ACC112 (cell line): ENCODE results near the gene ALPP.

Experiments used
- H2AFZ ChIP-seq: fragments of 200-600 bp; sonication (generic); one replicate; pipeline ENCODE4 v1.6.0; 2017; ENCODE audit warnings: antibody characterized with exemption, low read length; ENCODE audit not compliant: unreplicated experiment
- H3K27ac ChIP-seq: fragments of 200-600 bp; sonication (generic); 2 replicates; pipeline ENCODE4 v1.5.1; 2014; ENCODE audit warnings: low read depth, mild to moderate bottlenecking, antibody characterized with exemption, low read length, moderate library complexity
- H3K27me3 ChIP-seq: fragments of 200-600 bp; sonication (generic); 2 replicates; pipeline ENCODE4 v1.6.1; 2014; ENCODE audit warnings: mild to moderate bottlenecking, antibody characterized with exemption, low read length, moderate library complexity, mixed read lengths; ENCODE audit not compliant: insufficient read depth
- H3K36me3 ChIP-seq: fragments of 200-600 bp; sonication (generic); 2 replicates; pipeline ENCODE4 v1.6.1; 2016; ENCODE audit warnings: mild to moderate bottlenecking, antibody characterized with exemption, low read length, moderate library complexity, mixed read lengths; ENCODE audit not compliant: insufficient read depth
- H3K4me1 ChIP-seq: fragments of 200-600 bp; sonication (generic); one replicate; pipeline ENCODE4 v1.6.1; 2016; ENCODE audit warnings: low read length, mixed read lengths; ENCODE audit not compliant: insufficient read depth, unreplicated experiment, control insufficient read depth
- H3K4me3 ChIP-seq: fragments of 200-600 bp; sonication (generic); 2 replicates; pipeline ENCODE4 v1.5.1; 2014; ENCODE audit warnings: mild to moderate bottlenecking, low read depth, low read length
- H3K79me2 ChIP-seq: fragments of 200-600 bp; sonication (generic); one replicate; pipeline ENCODE4 v1.6.0; 2016; ENCODE audit warnings: low read length; ENCODE audit not compliant: control insufficient read depth, unreplicated experiment, insufficient read depth

The ALPP gene

DNA sequence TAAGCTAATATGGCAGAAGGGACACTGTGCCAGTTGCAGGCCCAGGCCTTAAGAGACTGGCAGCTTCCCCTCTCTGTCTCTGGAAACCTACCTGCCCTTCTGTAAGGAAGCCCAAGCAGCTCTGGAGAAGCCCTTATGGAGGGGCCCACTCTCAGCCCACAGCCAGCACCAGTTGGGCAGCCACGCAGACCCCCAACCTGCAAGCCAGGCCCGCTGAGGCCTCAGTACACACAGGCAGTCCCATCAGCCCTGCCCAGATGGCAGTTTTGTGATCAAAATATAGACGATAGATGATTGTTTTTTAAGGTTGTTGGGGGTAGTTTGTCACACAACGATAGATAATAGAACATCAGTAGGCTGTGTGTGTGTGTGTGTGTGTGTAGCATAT lies 36.8 kb upstream of the ALPP start:
- Histone ChIP-seq H2AFZ (no peak overlapping the region), H3K79me2 (no peaks in the 10 kb centered on the region)

GRCh38 chr2:232342635-232343565 lies 35.7 kb upstream of the ALPP start:
- Histone ChIP-seq H3K4me1 (no peaks in the 10 kb centered on the region), H3K4me3 (no peak overlapping the region), H3K27ac (no peak overlapping the region), H3K27me3 (peaks cover 12% of the 10 kb centered on the region), H3K36me3 (no peaks in the 10 kb centered on the region), H3K79me2 (no peaks in the 10 kb centered on the region), H2AFZ (no peak overlapping the region)

More for the DNA sequence above, 36.8 kb upstream of the ALPP start:
- no peaks in the 10 kb centered on the region for H3K4me1 ChIP-seq
- H3K4me3 ChIP-seq = no peak overlapping the region
- peaks cover under 1% of the 10 kb centered on the region; the same call in 1 of the 2 replicates for H3K27me3 ChIP-seq
- H3K36me3 ChIP-seq = no peaks in the 10 kb centered on the region
- no peak overlapping the region for H3K27ac ChIP-seq

DNA sequence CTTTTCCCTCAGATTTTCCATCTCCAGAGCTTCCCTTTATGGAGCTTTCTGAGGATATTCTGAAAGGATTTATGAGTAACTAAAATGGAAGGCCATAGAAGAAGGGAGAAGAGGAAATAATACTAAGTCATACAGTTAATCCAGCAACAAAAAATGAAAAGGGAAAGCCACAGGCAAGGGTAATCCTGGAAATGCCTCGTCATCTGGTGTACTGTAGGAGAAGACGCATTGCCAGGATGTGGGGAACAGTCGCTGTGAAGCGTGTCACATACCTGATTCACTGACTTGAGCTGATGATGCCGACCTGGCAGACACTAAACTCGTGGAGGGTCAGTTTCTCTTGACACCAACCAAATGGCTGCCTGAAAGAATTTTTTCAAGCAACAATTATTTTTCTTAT lies 34.7 kb upstream of the ALPP start:
- peaks cover 21% of the 10 kb centered on the region for H3K27me3 ChIP-seq
- H3K36me3 ChIP-seq = no peaks in the 10 kb centered on the region
- H3K79me2 ChIP-seq = no peaks in the 10 kb centered on the region
- no peak overlapping the region for H2AFZ ChIP-seq
- H3K4me3 ChIP-seq = no peak overlapping the region
- no peak overlapping the region for H3K27ac ChIP-seq
- no peaks in the 10 kb centered on the region for H3K4me1 ChIP-seq

- H3K79me2 ChIP-seq = no peaks in the 10 kb centered on the region
- H2AFZ ChIP-seq = no peak overlapping the region
- H3K27me3 ChIP-seq = peaks cover 34% of the 10 kb centered on the region
- H3K27ac ChIP-seq = no peak overlapping the region
- H3K36me3 ChIP-seq = no peaks in the 10 kb centered on the region
- H3K4me3 ChIP-seq = no peak overlapping the region
- no peaks in the 10 kb centered on the region for H3K4me1 ChIP-seq
Observed at GRCh38 chr2:232345251-232345650, 33.3 kb upstream of the ALPP start.

- H3K79me2 ChIP-seq = no peaks in the 10 kb centered on the region
- no peak overlapping the region for H3K27ac ChIP-seq
- no peaks in the 10 kb centered on the region for H3K4me1 ChIP-seq
- H3K36me3 ChIP-seq = no peaks in the 10 kb centered on the region
- H3K27me3 ChIP-seq = peaks cover 55% of the 10 kb centered on the region
- H3K4me3 ChIP-seq = no peak overlapping the region
- H2AFZ ChIP-seq = no peak overlapping the region
Observed at GRCh38 chr2:232347369-232347768, 31.2 kb upstream of the ALPP start.

DNA sequence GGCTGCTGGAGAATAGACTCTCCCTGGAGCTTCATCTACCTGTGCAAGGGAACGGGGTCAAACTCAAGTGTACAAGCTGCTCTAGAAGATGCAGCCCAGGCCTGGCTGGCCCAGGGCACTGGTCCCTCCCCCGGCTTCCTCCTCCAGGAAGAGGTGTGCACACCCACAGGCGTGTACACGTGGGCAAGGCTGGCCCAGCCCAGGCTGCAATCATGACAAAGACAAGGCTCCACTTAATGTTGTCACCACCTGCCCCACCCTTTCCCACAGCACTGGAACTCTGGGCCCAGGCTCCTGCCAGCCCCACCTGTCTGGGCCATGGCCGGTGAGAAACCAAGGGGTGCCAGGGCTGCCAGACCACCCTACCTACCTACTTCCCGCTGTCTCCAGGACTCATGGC lies 29.6 kb upstream of the ALPP start:
- Histone ChIP-seq H3K27ac (no peak overlapping the region), H2AFZ (no peak overlapping the region), H3K79me2 (no peaks in the 10 kb centered on the region), H3K36me3 (no peaks in the 10 kb centered on the region), H3K4me1 (no peaks in the 10 kb centered on the region), H3K4me3 (no peak overlapping the region), H3K27me3 (peaks cover 71% of the 10 kb centered on the region)

GRCh38 chr2:232349546-232349945 lies 29.0 kb upstream of the ALPP start:
- Histone ChIP-seq H3K27me3 (peaks cover 71% of the 10 kb centered on the region), H3K79me2 (no peaks in the 10 kb centered on the region), H3K27ac (no peak overlapping the region), H3K4me1 (no peaks in the 10 kb centered on the region), H3K4me3 (no peak overlapping the region), H2AFZ (no peak overlapping the region), H3K36me3 (no peaks in the 10 kb centered on the region)

- H2AFZ ChIP-seq = no peak overlapping the region
- no peaks in the 10 kb centered on the region for H3K79me2 ChIP-seq
- no peak overlapping the region for H3K27ac ChIP-seq
- peaks cover 71% of the 10 kb centered on the region for H3K27me3 ChIP-seq
- no peak overlapping the region for H3K4me3 ChIP-seq
- no peaks in the 10 kb centered on the region for H3K36me3 ChIP-seq
- no peaks in the 10 kb centered on the region for H3K4me1 ChIP-seq
Observed at GRCh38 chr2:232349946-232350635, 28.5 kb upstream of the ALPP start.

- no peaks in the 10 kb centered on the region for H3K79me2 ChIP-seq
- H3K4me3 ChIP-seq = no peak overlapping the region
- H3K4me1 ChIP-seq = no peaks in the 10 kb centered on the region
- H3K27me3 ChIP-seq = peaks cover 71% of the 10 kb centered on the region
- no peak overlapping the region for H2AFZ ChIP-seq
- H3K36me3 ChIP-seq = no peaks in the 10 kb centered on the region
- H3K27ac ChIP-seq = no peak overlapping the region
Observed at GRCh38 chr2:232350804-232351685, 27.5 kb upstream of the ALPP start.

DNA sequence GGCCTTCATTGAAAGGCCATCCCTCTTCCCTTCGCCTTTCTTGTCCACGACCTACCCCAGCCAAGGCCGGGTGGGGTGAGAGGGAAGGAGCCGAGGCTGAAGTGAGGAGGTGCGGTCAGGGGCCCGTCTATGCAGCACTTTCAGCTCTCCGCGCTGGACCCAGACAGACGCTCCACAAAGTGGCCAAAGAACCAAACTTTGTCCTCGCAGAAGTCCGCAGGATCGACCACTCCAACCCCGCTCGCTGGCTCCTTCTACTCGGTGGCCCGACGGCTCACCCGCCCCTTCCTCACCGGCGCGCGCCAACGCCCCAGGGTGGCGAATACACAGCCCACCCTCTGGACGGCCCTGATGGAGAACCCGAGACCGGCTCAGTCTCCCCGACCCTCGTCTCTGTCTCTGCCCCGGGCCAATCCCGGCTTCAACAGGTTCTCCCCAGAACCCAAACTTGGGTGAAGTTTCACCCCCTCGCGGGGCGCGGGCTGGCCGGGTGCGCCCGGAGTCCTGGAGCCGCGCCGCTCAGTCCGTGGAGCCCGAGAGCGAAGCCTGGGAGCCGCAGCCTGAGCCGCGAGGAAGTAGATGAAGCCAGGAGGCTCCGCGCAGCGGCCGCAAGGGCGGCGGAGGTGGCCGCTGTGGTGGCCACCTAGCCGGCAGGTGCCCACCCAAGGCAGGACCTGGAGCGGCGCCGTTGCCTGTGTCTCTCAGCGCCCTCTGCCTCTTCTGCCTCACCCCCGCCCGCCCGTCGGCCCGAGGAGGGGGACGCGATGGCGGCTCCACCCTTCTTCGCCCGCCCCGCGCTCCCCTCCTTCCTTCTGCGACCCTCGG lies 26.7 kb upstream of the ALPP start:
- no peaks in the 10 kb centered on the region for H3K4me1 ChIP-seq
- H3K27ac ChIP-seq = no peak overlapping the region
- peaks cover 69% of the 10 kb centered on the region for H3K27me3 ChIP-seq
- H3K79me2 ChIP-seq = no peaks in the 10 kb centered on the region
- no peaks in the 10 kb centered on the region for H3K36me3 ChIP-seq
- no peak overlapping the region for H2AFZ ChIP-seq
- H3K4me3 ChIP-seq = no peak overlapping the region
